Uterus (tissue), 4 donors: ENCODE results near the gene VAMP1. TPM values are rescaled to one million over a fixed set of nuclear protein-coding genes. Genes with fewer than 3 reads are reported as not detected.
A peak's percentile ranks its signal among the peaks of the same experiment; 100 is the strongest.

Experiments
- DNase-seq, 2 donors: peaks; one replicate each; pipeline ENCODE4 v3.0.0-alpha.2; 2019 to 2020
- H3K27ac ChIP-seq, 2 donors: fragments of 200-600 bp; sonication (generic); 1 replicate in 1 of 2; 2 replicates in 1 of 2; pipeline ENCODE4 v1.5.1; 2016 to 2018
- H3K27me3 ChIP-seq, 2 donors: fragments of 200-600 bp; sonication (generic); one replicate each; pipeline ENCODE4 v1.5.1; 2018 to 2019; ENCODE audit warnings: control low read depth in 1 of 2
- H3K36me3 ChIP-seq, 2 donors: fragments of 200-600 bp; sonication (generic); one replicate each; pipeline ENCODE4 v1.5.1; 2019; ENCODE audit warnings: control low read depth in 1 of 2
- H3K4me1 ChIP-seq, 2 donors: fragments of 200-600 bp; sonication (generic); one replicate each; pipeline ENCODE4 v1.5.1; 2018 to 2019; ENCODE audit warnings: control low read depth in 1 of 2
- H3K4me3 ChIP-seq, 2 donors: fragments of 200-600 bp; sonication (generic); 1 replicate in 1 of 2; 2 replicates in 1 of 2; pipeline ENCODE4 v1.5.1; 2018 to 2019; ENCODE audit warnings: mild to moderate bottlenecking in 1 of 2
- H3K9me3 ChIP-seq, 2 donors: fragments of 200-600 bp; sonication (generic); one replicate each; pipeline ENCODE4 v1.5.1; 2019; ENCODE audit warnings: control low read depth in 1 of 2
- POLR2A ChIP-seq, 2 donors: fragments of 450-650 bp; IDR thresholded peaks; one replicate each; pipeline ENCODE4 v1.6.1; 2016; ENCODE audit warnings: antibody characterized with exemption in 2 of 2, mild to moderate bottlenecking in 1 of 2, moderate library complexity in 1 of 2
- intact Hi-C: fragments of 100-400 bp; cut with DNase I; formaldehyde crosslinking; loops from one replicate; pipeline ENCODE4 v1.15.1; 2023; ENCODE audit warnings: low total_unique reads
- total RNA-seq, 4 donors: library from RNA; depleted of rRNA in 3 of 4; stranded (reverse); fragments of >200 nt in 3 of 4; gene quantifications; one replicate each; pipeline versions ENCODE4 v1.1.0 to v1.2.4, GENCODE V29; 2014 to 2023
- TF ChIP-seq, protein P1 (sequence below), 4 experiments: fragments of 200-600 bp in 2 of 4; fragments of 450-650 bp in 2 of 4; sonication (generic) in 2 of 4; IDR thresholded peaks; one replicate each; pipeline ENCODE4 v1.5.1; 2016 to 2019; ENCODE audit warnings: antibody characterized with exemption in 4 of 4, mild to moderate bottlenecking in 2 of 4, moderate library complexity in 1 of 4
- donor health status: DM: yes; HTN: yes; CAD: no.

Gene VAMP1
- total RNA-seq, 4 donors from 2014 or later: 1.0 to 17.7 (median 6.8) TPM

GRCh38 chr12:6464531-6464930, 5.9 kb downstream of the VAMP1 start:
- H3K36me3 ChIP-seq: no peaks in the 10 kb centered on the region
- DNase-seq: no peak
- TF ChIP-seq, protein P1, sequence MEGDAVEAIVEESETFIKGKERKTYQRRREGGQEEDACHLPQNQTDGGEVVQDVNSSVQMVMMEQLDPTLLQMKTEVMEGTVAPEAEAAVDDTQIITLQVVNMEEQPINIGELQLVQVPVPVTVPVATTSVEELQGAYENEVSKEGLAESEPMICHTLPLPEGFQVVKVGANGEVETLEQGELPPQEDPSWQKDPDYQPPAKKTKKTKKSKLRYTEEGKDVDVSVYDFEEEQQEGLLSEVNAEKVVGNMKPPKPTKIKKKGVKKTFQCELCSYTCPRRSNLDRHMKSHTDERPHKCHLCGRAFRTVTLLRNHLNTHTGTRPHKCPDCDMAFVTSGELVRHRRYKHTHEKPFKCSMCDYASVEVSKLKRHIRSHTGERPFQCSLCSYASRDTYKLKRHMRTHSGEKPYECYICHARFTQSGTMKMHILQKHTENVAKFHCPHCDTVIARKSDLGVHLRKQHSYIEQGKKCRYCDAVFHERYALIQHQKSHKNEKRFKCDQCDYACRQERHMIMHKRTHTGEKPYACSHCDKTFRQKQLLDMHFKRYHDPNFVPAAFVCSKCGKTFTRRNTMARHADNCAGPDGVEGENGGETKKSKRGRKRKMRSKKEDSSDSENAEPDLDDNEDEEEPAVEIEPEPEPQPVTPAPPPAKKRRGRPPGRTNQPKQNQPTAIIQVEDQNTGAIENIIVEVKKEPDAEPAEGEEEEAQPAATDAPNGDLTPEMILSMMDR (IDR thresholded peaks at IDR 0.05): no peak
- no peak for TF ChIP-seq POLR2A (IDR thresholded peaks at IDR 0.05)
- H3K27ac ChIP-seq: peak overlapping the region in 1 of 2 donors; percentile 28
- H3K9me3 ChIP-seq: no peaks in the 10 kb centered on the region
- H3K4me3 ChIP-seq: no peak overlapping the region
- intact Hi-C loops: loop anchor here (5.0 to 10.0 kb wide), 2 partner anchors 37 to 150 kb away; partner anchors contain the start of gene PLEKHG6
- no peaks in the 10 kb centered on the region for H3K4me1 ChIP-seq
- no peaks in the 10 kb centered on the region for H3K27me3 ChIP-seq

- no peaks in the 10 kb centered on the region for H3K36me3 ChIP-seq
- intact Hi-C loops: loop anchor here (5.0 to 10.0 kb wide), 2 partner anchors 37 to 149 kb away; partner anchors contain the start of gene PLEKHG6
Observed at GRCh38 chr12:6463858-6464257, 6.6 kb downstream of the VAMP1 start.

DNA sequence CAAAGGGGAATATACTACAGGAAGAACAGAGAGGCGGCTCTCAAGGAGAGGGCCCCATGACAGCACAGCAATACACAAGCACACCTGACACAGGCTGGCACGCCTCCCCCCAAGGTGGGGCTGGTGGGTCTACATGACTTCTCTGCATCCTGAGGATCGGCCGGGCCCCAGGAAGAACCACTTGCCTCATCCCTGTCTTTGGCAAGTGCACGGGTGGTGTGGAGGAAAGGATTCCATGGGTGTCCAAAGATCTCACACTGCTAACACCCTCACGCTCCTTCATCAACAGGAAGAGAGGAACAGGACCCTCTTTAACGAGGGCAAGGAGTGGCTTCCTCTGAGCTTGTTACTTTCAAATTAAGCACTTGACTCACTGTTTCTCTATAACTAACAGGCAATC, 7.3 kb downstream of the VAMP1 start:
- Histone ChIP-seq H3K36me3 (no peaks in the 10 kb centered on the region), H3K27me3 (no peaks in the 10 kb centered on the region), H3K27ac (no peak overlapping the region), H3K4me3 (no peak overlapping the region), H3K9me3 (no peaks in the 10 kb centered on the region), H3K4me1 (no peaks in the 10 kb centered on the region)
- no peak for TF ChIP-seq POLR2A (IDR thresholded peaks at IDR 0.05)
- TF ChIP-seq, protein P1 (IDR thresholded peaks at IDR 0.05): no peak
- no peak for DNase-seq
- intact Hi-C loops: loop anchor here (5.0 to 10.0 kb wide), 2 partner anchors 36 to 148 kb away; partner anchors contain the start of gene PLEKHG6

More at GRCh38 chr12:6463858-6464257, 6.6 kb downstream of the VAMP1 start:
- Histone ChIP-seq H3K4me3 (no peak overlapping the region), H3K4me1 (no peaks in the 10 kb centered on the region), H3K9me3 (no peaks in the 10 kb centered on the region), H3K27me3 (no peaks in the 10 kb centered on the region), H3K27ac (peak overlapping the region in 1 of 2 donors; percentile 28)
- TF ChIP-seq, protein P1 (IDR thresholded peaks at IDR 0.05): no peak
- TF ChIP-seq POLR2A (IDR thresholded peaks at IDR 0.05): no peak
- DNase-seq: no peak

DNA sequence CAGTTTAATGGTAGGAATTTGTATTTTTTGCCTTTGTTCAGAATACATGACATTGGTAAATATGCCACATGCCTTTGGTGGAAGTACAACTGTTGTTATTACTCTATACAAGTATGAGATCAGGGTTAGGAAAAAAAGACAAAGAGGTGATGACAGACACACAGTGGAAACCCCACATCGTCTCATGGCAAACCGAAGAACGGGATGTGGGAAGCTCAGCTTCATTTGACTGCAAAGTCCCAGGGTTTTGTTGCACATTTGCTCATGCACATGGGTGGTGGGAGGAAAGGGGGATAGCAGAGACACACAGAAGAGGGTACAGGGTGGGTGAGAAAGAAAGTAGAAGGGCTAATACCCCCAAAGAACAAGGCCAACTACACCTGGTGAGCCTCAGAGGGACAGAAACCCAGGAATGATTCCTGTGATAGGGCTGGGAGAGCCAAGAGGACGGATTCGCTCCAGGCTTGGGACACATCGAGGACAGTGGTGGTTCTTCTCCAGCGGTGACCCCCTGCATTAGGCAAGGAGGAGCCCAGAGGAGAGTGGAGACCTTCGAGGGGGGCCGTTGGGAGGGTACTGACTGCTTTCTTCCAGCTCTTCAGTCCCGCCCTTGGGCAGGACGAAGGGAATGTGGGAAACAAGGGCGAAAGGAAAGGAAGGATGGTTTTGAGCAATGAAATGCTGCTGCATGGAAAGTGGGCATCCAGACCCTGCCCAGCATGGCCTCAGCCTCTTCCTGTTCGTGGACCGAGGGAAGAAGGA, 8.1 kb downstream of the VAMP1 start:
- H3K27ac ChIP-seq: no peak overlapping the region
- H3K36me3 ChIP-seq: no peaks in the 10 kb centered on the region
- no peaks in the 10 kb centered on the region for H3K9me3 ChIP-seq
- TF ChIP-seq, protein P1 (IDR thresholded peaks at IDR 0.05): no peak
- intact Hi-C loops: loop anchor here (5.0 to 10.0 kb wide), 2 partner anchors 35 to 148 kb away; partner anchors contain the start of gene PLEKHG6
- H3K27me3 ChIP-seq: no peaks in the 10 kb centered on the region
- no peaks in the 10 kb centered on the region for H3K4me1 ChIP-seq
- DNase-seq: no peak
- H3K4me3 ChIP-seq: no peak overlapping the region
